Measurements from ENCODE around the gene ULBP1. TPM values are rescaled to one million over a fixed set of nuclear protein-coding genes. Genes with fewer than 3 reads are reported as not detected.
A peak's percentile ranks its signal among the peaks of the same experiment; 100 is the strongest.
"Not testable (repeated sequence)": the region's sequence is repeated elsewhere in the genome, so short reads cannot be mapped to it uniquely, and the experiment has no call there.

Gene ULBP1
- polyA plus RNA-seq, 3 donors: 0.06 to 0.79 (median 0.09) TPM

- peak; percentile 42 to 74 (median 59) for DNase-seq
- no peaks in the 10 kb centered on the region for H4K20me1 ChIP-seq (ENCODE audit: insufficient read depth, low read length)
- no peak overlapping the region for H3K4me3 ChIP-seq (replicated peaks in 1 of 3; ENCODE audit: low read depth in 2 of 3, low read length in 3 of 3)
- Mint-ChIP-seq H3K27ac (no peak overlapping the region), H3K36me3 (peaks cover 3 to 9% of the 10 kb centered on the region in 2 donors), H3K4me3 (peak overlapping the region in 1 of 2 donors; percentile 89), H3K9me3 (peaks cover 0 to 10% (median 2%) of the 10 kb centered on the region in 7 donors), H3K27me3 (ENCODE audit: low read depth in 3 of 3) (peaks cover 60 to 79% (median 63%) of the 10 kb centered on the region in 3 donors), H3K4me1 (peaks cover 10% of the 10 kb centered on the region)
- WGBS (ENCODE audit: insufficient coverage): 21% methylated on average over 5 of the region's 6 CpGs
- H3K79me2 ChIP-seq (ENCODE audit: insufficient read depth, low read length): no peaks in the 10 kb centered on the region
- H3K27me3 ChIP-seq (ENCODE audit: control insufficient read depth in 2 of 2, insufficient read depth in 2 of 2, low read length in 2 of 2): peaks cover 48 to 65% of the 10 kb centered on the region in 2 donors
- no peak overlapping the region for H3K27ac ChIP-seq (ENCODE audit: low read depth in 1 of 2, low read length in 2 of 2)
- no peak overlapping the region for H2AFZ ChIP-seq (ENCODE audit: insufficient read depth, low read depth, low read length, poor library complexity, severe bottlenecking)
- H3K4me1 ChIP-seq (ENCODE audit: control insufficient read depth in 1 of 2, insufficient read depth in 2 of 2, low read length in 2 of 2): peaks cover 4% of the 10 kb centered on the region in 2 donors
- intact Hi-C loops (cut with micrococcal nuclease): loop anchor here (2.0 to 5.0 kb wide), 2 partner anchors 82 to 184 kb away; no protein-coding TSS in a partner anchor
- no peak overlapping the region for H3K4me2 ChIP-seq (replicated peaks; ENCODE audit: extremely low read depth, low read length, poor library complexity, severe bottlenecking)
- no peaks in the 10 kb centered on the region for H3K9me3 ChIP-seq (replicated peaks in 1 of 2; ENCODE audit: control insufficient read depth in 1 of 2, insufficient read depth in 1 of 2, low read length in 2 of 2)
- H3K9ac ChIP-seq (ENCODE audit: insufficient read depth, low read length, poor library complexity, severe bottlenecking): no peak overlapping the region
- H3K36me3 ChIP-seq (replicated peaks in 1 of 2; ENCODE audit: control insufficient read depth in 1 of 2, insufficient read depth in 2 of 2, low read length in 2 of 2): no peaks in the 10 kb centered on the region
- TF ChIP-seq, protein P1, sequence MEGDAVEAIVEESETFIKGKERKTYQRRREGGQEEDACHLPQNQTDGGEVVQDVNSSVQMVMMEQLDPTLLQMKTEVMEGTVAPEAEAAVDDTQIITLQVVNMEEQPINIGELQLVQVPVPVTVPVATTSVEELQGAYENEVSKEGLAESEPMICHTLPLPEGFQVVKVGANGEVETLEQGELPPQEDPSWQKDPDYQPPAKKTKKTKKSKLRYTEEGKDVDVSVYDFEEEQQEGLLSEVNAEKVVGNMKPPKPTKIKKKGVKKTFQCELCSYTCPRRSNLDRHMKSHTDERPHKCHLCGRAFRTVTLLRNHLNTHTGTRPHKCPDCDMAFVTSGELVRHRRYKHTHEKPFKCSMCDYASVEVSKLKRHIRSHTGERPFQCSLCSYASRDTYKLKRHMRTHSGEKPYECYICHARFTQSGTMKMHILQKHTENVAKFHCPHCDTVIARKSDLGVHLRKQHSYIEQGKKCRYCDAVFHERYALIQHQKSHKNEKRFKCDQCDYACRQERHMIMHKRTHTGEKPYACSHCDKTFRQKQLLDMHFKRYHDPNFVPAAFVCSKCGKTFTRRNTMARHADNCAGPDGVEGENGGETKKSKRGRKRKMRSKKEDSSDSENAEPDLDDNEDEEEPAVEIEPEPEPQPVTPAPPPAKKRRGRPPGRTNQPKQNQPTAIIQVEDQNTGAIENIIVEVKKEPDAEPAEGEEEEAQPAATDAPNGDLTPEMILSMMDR (IDR thresholded peaks at IDR 0.05): peak; percentile 84
Observed at GRCh38 chr6:150016324-150017185, 52.8 kb downstream of the ULBP1 start.

DNA sequence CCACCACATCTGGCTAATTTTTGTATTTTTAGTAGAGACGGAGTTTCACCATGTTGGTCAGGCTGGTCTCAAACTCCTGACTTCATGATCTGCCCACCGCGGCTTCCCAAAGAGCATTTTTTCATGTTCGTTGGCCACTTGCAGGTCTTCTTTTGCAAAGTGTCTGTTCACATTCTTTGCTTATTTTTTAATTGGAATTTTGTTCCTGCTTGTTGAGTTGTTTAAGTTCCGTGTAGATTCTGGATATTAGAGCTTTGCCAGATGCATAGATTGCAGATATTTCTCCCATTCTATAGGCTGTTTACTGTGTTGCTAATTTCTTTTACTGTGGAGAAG is 53.4 kb downstream of the ULBP1 start:
- not testable (repeated sequence) for DNase-seq; H3K9me3 Mint-ChIP-seq; H3K4me1 ChIP-seq (ENCODE audit: control insufficient read depth in 1 of 2, insufficient read depth in 2 of 2, low read length in 2 of 2); H3K36me3 Mint-ChIP-seq; H3K36me3 ChIP-seq (replicated peaks in 1 of 2; ENCODE audit: control insufficient read depth in 1 of 2, insufficient read depth in 2 of 2, low read length in 2 of 2); H4K20me1 ChIP-seq (ENCODE audit: insufficient read depth, low read length); H2AFZ ChIP-seq (ENCODE audit: insufficient read depth, low read depth, low read length, poor library complexity, severe bottlenecking); H3K4me3 ChIP-seq (replicated peaks in 1 of 3; ENCODE audit: low read depth in 2 of 3, low read length in 3 of 3); H3K27ac Mint-ChIP-seq; H3K4me2 ChIP-seq (replicated peaks; ENCODE audit: extremely low read depth, low read length, poor library complexity, severe bottlenecking); H3K9me3 ChIP-seq (replicated peaks in 1 of 2; ENCODE audit: control insufficient read depth in 1 of 2, insufficient read depth in 1 of 2, low read length in 2 of 2); H3K9ac ChIP-seq (ENCODE audit: insufficient read depth, low read length, poor library complexity, severe bottlenecking); H3K79me2 ChIP-seq (ENCODE audit: insufficient read depth, low read length); H3K27ac ChIP-seq (ENCODE audit: low read depth in 1 of 2, low read length in 2 of 2)
- peak overlapping the region in 1 of 2 donors; percentile 89 for H3K4me3 Mint-ChIP-seq
- peaks cover 59 to 74% (median 59%) of the 10 kb centered on the region in 3 donors for H3K27me3 Mint-ChIP-seq (ENCODE audit: low read depth in 3 of 3)
- H3K27me3 ChIP-seq (ENCODE audit: control insufficient read depth in 2 of 2, insufficient read depth in 2 of 2, low read length in 2 of 2): peaks cover 42 to 59% of the 10 kb centered on the region in 2 donors
- TF ChIP-seq, protein P1 (IDR thresholded peaks at IDR 0.05): peak; percentile 67
- peaks cover 10% of the 10 kb centered on the region for H3K4me1 Mint-ChIP-seq
- intact Hi-C loops (cut with micrococcal nuclease): loop anchor here (2.0 to 5.0 kb wide), 2 partner anchors 82 to 185 kb away; no protein-coding TSS in a partner anchor
- no CpG with 5 or more reads among the region's 5 CpGs for WGBS (ENCODE audit: insufficient coverage)
